ENCODE data around the gene PNLIP. TPM values are rescaled to one million over a fixed set of nuclear protein-coding genes. Genes with fewer than 3 reads are reported as not detected.

The PNLIP gene
- total and polyA plus RNA-seq, 8 donors: 1,789 to 39,320 (median 9,967) TPM

- FAIRE-seq: no peak
Measured at GRCh38 chr10:116593139-116593740, 47.5 kb downstream of the PNLIP start.

GRCh38 chr10:116594525-116595035 lies 48.8 kb downstream of the PNLIP start:
- Histone ChIP-seq H3K27ac (peak overlapping the region; percentile 39 to 95 (median 93)), H3K4me3 (peak overlapping the region in 3 of 4 donors; percentile 38 to 52 (median 46)), H3K9me3 (no peaks in the 10 kb centered on the region), H3K36me3 (peaks cover 0 to 42% (median 0%) of the 10 kb centered on the region in 3 donors), H3K27me3 (no peaks in the 10 kb centered on the region), H3K4me1 (peaks cover 0 to 17% (median under 1%) of the 10 kb centered on the region in 3 donors)
- intact Hi-C loops (cut with DNase I): loop anchor here in 1 of 3 donors (5.0 kb wide), 1 partner anchor 52 kb away; no protein-coding TSS in a partner anchor
- no peak for TF ChIP-seq CTCF (IDR thresholded peaks at IDR 0.05)
- no peak for ATAC-seq
- peak in 3 of 6 donors; percentile 30 to 67 (median 66) for DNase-seq
- 45 to 49% methylated on average over 7 of the region's 7 CpGs for WGBS, 2 donors
- no peak for FAIRE-seq

More at GRCh38 chr10:116593139-116593740, 47.5 kb downstream of the PNLIP start:
- H3K27me3 ChIP-seq: no peaks in the 10 kb centered on the region
- peak overlapping the region in 3 of 4 donors; percentile 38 to 52 (median 46) for H3K4me3 ChIP-seq
- H3K9me3 ChIP-seq: no peaks in the 10 kb centered on the region
- H3K36me3 ChIP-seq: peaks cover 0 to 41% (median 0%) of the 10 kb centered on the region in 3 donors
- H3K4me1 ChIP-seq: peaks cover under 1 to 20% (median 8%) of the 10 kb centered on the region in 3 donors
- ATAC-seq (peak in 1 of 4 donors; percentile 0), DNase-seq (peak in 1 of 6 donors; percentile 15)
- no peak for TF ChIP-seq CTCF (IDR thresholded peaks at IDR 0.05)
- 17 to 35% methylated on average over 5 of the region's 5 CpGs for WGBS, 2 donors
- peak overlapping the region; percentile 91 to 95 (median 94) for H3K27ac ChIP-seq
- intact Hi-C loops (cut with DNase I): loop anchor here in 1 of 3 donors (5.0 kb wide), 1 partner anchor 51 kb away; no protein-coding TSS in a partner anchor

- peak overlapping the region; percentile 26 to 95 (median 93) for H3K27ac ChIP-seq
- no peaks in the 10 kb centered on the region for H3K9me3 ChIP-seq
- H3K4me1 ChIP-seq: peaks cover 0 to 16% (median 4%) of the 10 kb centered on the region in 3 donors
- ATAC-seq: peak in 1 of 4 donors; percentile 8
- peaks cover 0 to 55% (median 0%) of the 10 kb centered on the region in 3 donors for H3K36me3 ChIP-seq
- peak overlapping the region in 3 of 4 donors; percentile 2 to 52 (median 46) for H3K4me3 ChIP-seq
- peak in 3 of 6 donors; percentile 15 to 47 (median 29) for DNase-seq
- 39 to 57% methylated on average over 2 of the region's 2 CpGs for WGBS, 2 donors
- no peak for TF ChIP-seq CTCF (IDR thresholded peaks at IDR 0.05)
- H3K27me3 ChIP-seq: no peaks in the 10 kb centered on the region
- intact Hi-C loops (cut with DNase I): no loop called here
- no peak for FAIRE-seq
Measured at GRCh38 chr10:116596062-116596461, 50.3 kb downstream of the PNLIP start.

- WGBS, 2 donors: 41 to 42% methylated on average over 5 of the region's 5 CpGs
- TF ChIP-seq CTCF (IDR thresholded peaks at IDR 0.05): no peak
- no peaks in the 10 kb centered on the region for H3K9me3 ChIP-seq
- H3K36me3 ChIP-seq: peaks cover 0 to 55% (median 0%) of the 10 kb centered on the region in 3 donors
- ATAC-seq: peak; percentile 7 to 28 (median 20)
- H3K4me1 ChIP-seq: peaks cover 0 to 19% (median 4%) of the 10 kb centered on the region in 3 donors
- DNase-seq: peak in 3 of 6 donors; percentile 39 to 58 (median 53)
- intact Hi-C loops (cut with DNase I): no loop called here
- H3K27ac ChIP-seq: peak overlapping the region; percentile 19 to 35 (median 27)
- FAIRE-seq: no peak
- H3K27me3 ChIP-seq: no peaks in the 10 kb centered on the region
- peak overlapping the region in 2 of 4 donors; percentile 19 to 52 for H3K4me3 ChIP-seq
Measured at GRCh38 chr10:116597543-116597942, 51.8 kb downstream of the PNLIP start.
